GM21723 (cell line): ENCODE data around the gene SNAPC4.

ENCODE experiments used
- ATAC-seq: cut with Tn5 transposase; IDR thresholded peaks from one replicate; pipeline ENCODE4 v1.9.1; 2021; ENCODE audit warnings: mild to moderate bottlenecking, moderate library complexity; ENCODE audit not compliant: unreplicated experiment

SNAPC4 gene

GRCh38 chr9:136393531-136393930 lies 6.4 kb downstream of the SNAPC4 start:
- no peak for ATAC-seq

- no peak for ATAC-seq
These were observed 7.2 kb downstream of the SNAPC4 start for GRCh38 chr9:136392538-136393449.

GRCh38 chr9:136391737-136392537 lies 8.0 kb downstream of the SNAPC4 start:
- no peak for ATAC-seq

GRCh38 chr9:136389396-136389795 lies 10.6 kb downstream of the SNAPC4 start:
- ATAC-seq, result no peak

- ATAC-seq, result no peak
These were observed 12.8 kb downstream of the SNAPC4 start for GRCh38 chr9:136387217-136387616.

- no peak for ATAC-seq
These were observed 14.0 kb downstream of the SNAPC4 start for GRCh38 chr9:136386018-136386417.

- no peak for ATAC-seq
These were observed 15.0 kb downstream of the SNAPC4 start for GRCh38 chr9:136385015-136385414.

GRCh38 chr9:136383436-136383835 lies 16.5 kb downstream of the SNAPC4 start:
- no peak for ATAC-seq

GRCh38 chr9:136381966-136382513 lies 17.9 kb downstream of the SNAPC4 start:
- ATAC-seq, result no peak

GRCh38 chr9:136381311-136381710 lies 18.7 kb downstream of the SNAPC4 start:
- no peak for ATAC-seq

GRCh38 chr9:136380381-136380780 lies 19.6 kb downstream of the SNAPC4 start:
- no peak for ATAC-seq

GRCh38 chr9:136379891-136380290 lies 20.1 kb downstream of the SNAPC4 start:
- ATAC-seq, result no peak

- ATAC-seq, result no peak
These were observed 20.6 kb downstream of the SNAPC4 start for GRCh38 chr9:136379401-136379800.

GRCh38 chr9:136379003-136379287 lies 21.0 kb downstream of the SNAPC4 start:
- no peak for ATAC-seq

GRCh38 chr9:136378170-136379002 lies 21.6 kb downstream of the SNAPC4 start:
- no peak for ATAC-seq

GRCh38 chr9:136377341-136378169 lies 22.4 kb downstream of the SNAPC4 start:
- no peak for ATAC-seq

GRCh38 chr9:136376457-136376856 lies 23.5 kb downstream of the SNAPC4 start:
- no peak for ATAC-seq

GRCh38 chr9:136375096-136375495 lies 24.9 kb downstream of the SNAPC4 start:
- ATAC-seq, result no peak

- no peak for ATAC-seq
These were observed 25.8 kb downstream of the SNAPC4 start for GRCh38 chr9:136374183-136374575.
